Measurements from ENCODE around the gene SUPT4H1.

DNA sequence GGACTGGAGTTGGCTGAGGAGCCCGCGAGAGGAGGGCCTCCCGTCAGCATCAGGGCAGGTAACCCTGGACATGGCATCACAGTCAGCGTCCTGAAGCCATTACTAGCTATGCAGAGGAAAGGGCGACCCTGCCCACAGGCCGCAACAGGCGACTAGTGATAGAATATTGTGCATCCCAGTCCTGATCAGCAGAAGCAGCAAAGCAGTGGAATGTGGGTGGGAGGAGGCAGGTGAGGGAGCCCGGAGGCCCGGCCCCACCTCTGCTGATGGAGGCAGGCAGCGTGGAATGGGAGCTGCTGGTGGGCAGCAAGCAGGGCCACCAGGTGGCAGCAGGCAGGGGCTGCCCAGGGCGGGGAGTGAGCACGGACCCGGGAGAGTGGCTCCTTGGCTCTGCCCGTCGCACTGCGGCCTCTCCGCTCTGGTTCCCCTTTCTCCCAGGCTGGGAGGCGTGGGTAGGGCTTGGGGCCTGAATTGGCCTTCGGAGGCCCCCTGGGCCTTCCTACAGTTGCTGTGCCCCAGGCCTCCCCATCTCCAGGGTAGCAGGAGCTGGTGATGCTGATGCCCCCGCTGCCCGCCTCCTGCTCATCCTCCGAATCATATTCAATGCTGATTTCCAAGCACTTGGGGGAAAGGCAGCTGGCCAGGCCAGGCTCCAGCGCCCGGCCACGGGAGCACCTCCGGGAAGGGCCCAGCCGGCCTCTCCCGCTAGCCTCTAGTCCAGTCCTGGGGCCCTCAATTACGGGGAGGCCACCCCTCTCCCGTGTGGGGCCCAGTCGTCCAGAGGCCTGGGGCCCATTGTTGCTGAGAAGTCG, 43.6 kb downstream of the SUPT4H1 start:
- no peak for TF ChIP-seq EZH2 (IDR thresholded peaks at IDR 0.05)
- TF ChIP-seq POLR2AphosphoS5 (IDR thresholded peaks at IDR 0.05; ENCODE audit: borderline replicate concordance, low read depth, low read length), result no peak
